Mucosa of stomach (tissue), 1 donor: ENCODE data around the gene RIPOR1.
"Not testable (repeated sequence)": the region's sequence is repeated elsewhere in the genome, so short reads cannot be mapped to it uniquely, and the experiment has no call there.

ENCODE experiments used
- H3K27me3 ChIP-seq: one replicate; pipeline ENCODE4 v1.7.0; 2013; ENCODE audit warnings: mild to moderate bottlenecking, low read length; ENCODE audit not compliant: control insufficient read depth, insufficient read depth
- H3K36me3 ChIP-seq: one replicate; pipeline ENCODE4 v1.7.0; 2013; ENCODE audit warnings: low read length; ENCODE audit not compliant: control insufficient read depth, insufficient read depth
- H3K4me1 ChIP-seq: one replicate; pipeline ENCODE4 v1.7.0; 2013; ENCODE audit warnings: mild to moderate bottlenecking, low read length; ENCODE audit not compliant: control insufficient read depth, insufficient read depth
- H3K4me3 ChIP-seq: one replicate; pipeline ENCODE4 v1.7.0; 2013; ENCODE audit warnings: low read length
- H3K9ac ChIP-seq: one replicate; pipeline ENCODE4 v1.7.0; 2013; ENCODE audit warnings: mild to moderate bottlenecking, low read length, moderate library complexity
- H3K9me3 ChIP-seq: one replicate; pipeline ENCODE4 v1.7.0; 2013; ENCODE audit warnings: mild to moderate bottlenecking, low read length, moderate library complexity; ENCODE audit not compliant: control insufficient read depth
- donor health status: Pancreatic carcinoma.

Gene RIPOR1, protein sequence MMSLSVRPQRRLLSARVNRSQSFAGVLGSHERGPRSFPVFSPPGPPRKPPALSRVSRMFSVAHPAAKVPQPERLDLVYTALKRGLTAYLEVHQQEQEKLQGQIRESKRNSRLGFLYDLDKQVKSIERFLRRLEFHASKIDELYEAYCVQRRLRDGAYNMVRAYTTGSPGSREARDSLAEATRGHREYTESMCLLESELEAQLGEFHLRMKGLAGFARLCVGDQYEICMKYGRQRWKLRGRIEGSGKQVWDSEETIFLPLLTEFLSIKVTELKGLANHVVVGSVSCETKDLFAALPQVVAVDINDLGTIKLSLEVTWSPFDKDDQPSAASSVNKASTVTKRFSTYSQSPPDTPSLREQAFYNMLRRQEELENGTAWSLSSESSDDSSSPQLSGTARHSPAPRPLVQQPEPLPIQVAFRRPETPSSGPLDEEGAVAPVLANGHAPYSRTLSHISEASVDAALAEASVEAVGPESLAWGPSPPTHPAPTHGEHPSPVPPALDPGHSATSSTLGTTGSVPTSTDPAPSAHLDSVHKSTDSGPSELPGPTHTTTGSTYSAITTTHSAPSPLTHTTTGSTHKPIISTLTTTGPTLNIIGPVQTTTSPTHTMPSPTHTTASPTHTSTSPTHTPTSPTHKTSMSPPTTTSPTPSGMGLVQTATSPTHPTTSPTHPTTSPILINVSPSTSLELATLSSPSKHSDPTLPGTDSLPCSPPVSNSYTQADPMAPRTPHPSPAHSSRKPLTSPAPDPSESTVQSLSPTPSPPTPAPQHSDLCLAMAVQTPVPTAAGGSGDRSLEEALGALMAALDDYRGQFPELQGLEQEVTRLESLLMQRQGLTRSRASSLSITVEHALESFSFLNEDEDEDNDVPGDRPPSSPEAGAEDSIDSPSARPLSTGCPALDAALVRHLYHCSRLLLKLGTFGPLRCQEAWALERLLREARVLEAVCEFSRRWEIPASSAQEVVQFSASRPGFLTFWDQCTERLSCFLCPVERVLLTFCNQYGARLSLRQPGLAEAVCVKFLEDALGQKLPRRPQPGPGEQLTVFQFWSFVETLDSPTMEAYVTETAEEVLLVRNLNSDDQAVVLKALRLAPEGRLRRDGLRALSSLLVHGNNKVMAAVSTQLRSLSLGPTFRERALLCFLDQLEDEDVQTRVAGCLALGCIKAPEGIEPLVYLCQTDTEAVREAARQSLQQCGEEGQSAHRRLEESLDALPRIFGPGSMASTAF

DNA sequence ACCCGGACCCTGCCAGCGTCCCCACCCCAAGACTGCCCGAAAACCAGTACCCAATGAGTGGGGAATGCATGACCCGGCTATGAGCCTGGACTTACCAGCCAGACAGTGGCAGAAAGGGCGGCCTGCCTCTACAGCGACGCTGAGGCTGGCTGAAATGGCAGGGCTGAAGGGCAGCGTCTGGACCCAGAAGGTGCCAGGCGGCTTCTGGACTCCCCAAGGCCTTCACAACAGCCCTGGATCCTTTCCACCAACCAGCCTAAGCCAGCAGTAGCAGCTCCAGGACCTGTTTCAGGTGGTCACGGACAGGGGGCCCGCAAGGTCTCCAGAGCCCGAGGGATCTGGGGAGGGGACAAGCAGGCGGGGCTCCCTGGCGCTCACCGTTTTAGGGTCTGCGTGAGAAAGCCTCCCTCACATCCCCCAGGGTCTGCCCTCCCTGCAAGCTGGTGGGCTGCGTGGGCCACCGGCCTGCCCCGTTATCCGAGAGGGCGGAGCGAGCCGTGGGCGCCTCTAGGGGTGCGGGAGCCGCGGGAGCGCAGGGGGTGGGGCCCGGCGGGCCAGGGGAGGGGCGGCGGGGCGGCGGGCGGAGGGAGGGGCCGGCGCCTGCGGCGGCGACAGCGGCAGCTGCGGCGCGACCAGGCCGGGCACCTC, at the start of gene RIPOR1:
TSS of gene RIPOR1 (plus strand) at position 608 of the 648 bp plus-strand sequence. CDS start 9,618 bp downstream, outside the sequence.
- Histone ChIP-seq H3K9me3 (no peaks in the 10 kb centered on the region), H3K4me1 (peaks cover 32% of the 10 kb centered on the region), H3K9ac (peak within 1 kb of the TSS; percentile 72), H3K36me3 (no peaks in the 10 kb centered on the region), H3K27me3 (peaks cover 19% of the 10 kb centered on the region), H3K4me3 (peak within 1 kb of the TSS; percentile 40)

DNA sequence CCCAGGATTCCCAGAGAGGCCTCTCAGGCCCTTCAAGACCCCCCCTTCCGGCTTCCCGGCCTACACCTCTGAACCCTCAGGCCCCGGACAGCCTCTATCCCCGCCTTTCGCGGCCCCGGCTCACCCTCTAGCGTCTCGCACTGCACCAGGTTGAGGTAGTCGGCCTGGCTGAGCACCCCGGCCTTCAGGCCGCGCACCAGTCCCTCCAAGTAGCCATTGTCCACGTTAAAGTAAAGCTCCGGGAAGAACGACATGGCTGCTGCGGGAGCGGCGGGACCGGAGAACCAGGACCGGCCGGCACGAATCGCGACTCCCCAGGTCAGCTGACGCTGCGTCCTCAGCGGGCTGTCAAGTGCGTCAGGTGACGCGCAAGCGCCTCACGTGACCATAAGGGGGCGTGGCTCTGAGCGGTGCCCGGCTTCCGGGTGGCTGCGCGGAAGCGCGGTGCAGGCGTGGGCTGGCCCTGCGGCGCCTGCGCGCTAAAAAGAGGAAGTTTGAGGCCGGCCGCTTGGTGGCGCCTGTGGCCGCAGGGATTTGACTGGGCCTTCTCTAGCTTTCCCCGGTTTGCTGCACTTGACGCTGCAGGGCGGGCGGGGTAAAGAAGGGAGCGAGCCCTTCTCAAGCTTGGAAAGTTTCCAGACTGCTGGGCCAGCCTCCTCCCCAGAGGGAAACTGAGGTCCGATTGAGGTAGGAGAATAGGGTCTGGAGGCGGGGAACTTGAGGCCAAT, 47.6 kb upstream of the RIPOR1 start, which contains the start of gene ATP6V0D1:
TSS of gene ATP6V0D1 (minus strand) at position 325 of the 728 bp plus-strand sequence. CDS start at position 254, 71 bp downstream.
- Histone ChIP-seq H3K9ac (peak within 1 kb of the TSS; percentile 91), H3K9me3 (no peaks in the 10 kb centered on the region), H3K27me3 (no peaks in the 10 kb centered on the region), H3K4me3 (peak within 1 kb of the TSS; percentile 91), H3K4me1 (peaks cover 30% of the 10 kb centered on the region), H3K36me3 (no peaks in the 10 kb centered on the region)

DNA sequence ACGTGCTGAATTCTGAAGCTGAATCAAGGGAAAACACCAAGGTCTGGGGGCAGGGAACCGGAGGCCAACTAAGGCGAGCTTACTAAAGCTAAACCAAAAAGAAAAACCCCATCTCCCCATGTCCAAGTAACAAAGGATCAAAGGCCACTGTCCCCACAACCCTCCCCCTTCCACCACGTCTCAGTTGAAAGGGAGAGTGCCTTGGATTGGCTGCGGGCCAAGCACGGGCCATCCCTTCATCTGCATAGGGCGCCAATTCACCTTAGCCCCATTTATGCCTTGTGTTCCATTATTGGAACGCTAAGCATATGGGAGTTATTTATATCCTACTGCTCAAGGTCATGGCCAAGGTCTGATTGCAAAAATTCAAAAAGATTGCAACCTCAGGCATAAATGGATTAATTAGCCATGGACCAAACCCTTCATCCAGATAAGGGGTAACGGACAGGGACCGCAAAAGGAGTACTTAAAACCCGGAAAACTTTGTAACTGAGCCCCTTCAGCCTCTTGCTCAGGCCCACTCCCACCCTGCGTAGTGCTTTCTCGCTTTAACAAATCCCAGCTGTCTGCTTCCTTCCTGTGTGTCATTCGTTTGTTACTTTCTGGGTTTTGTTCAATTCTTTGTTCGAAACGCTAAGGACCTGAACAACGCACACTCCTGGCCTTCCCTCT, 46.9 kb upstream of the RIPOR1 start:
- Histone ChIP-seq H3K27me3 (no peaks in the 10 kb centered on the region), H3K36me3 (no peaks in the 10 kb centered on the region), H3K4me1 (peaks cover 30% of the 10 kb centered on the region), H3K4me3 (peak overlapping the region; percentile 84), H3K9ac (peak overlapping the region; percentile 91), H3K9me3 (no peaks in the 10 kb centered on the region)

DNA sequence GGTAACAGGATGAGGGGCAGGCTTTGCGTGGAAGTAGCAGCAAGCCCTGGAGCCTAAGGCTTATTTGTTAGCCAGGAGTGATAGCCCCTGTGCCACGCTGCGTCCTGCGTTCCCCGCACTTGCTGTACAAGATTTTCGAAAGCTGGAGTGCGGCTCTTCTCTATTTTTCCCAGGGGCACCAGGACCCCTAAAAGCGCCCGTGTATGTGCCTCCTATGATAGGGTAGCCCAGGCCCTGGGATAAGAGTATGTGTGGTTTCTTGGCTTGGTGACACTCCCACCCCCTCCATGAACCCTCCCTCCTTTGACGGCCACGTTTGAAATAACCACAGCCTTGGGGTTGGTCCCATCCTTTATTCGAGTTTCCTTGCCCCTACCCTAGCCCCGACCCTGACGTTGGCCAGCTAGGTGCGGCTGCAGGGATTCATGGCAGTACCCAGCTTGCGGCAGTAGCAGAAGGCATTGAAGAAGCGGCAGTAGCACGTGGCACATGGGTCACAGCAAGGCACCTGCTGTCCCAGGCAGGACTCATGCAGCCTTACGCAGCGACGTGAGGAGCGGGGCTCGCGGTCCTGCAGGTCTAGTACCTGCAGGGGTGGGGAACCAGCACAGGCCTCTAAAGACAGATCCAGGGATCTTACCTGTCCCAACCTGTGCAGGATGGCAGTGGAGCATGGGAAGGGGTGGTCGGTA, 46.2 kb upstream of the RIPOR1 start:
- peak overlapping the region; percentile 91 for H3K9ac ChIP-seq
- H3K27me3 ChIP-seq = no peaks in the 10 kb centered on the region
- no peaks in the 10 kb centered on the region for H3K36me3 ChIP-seq
- peak overlapping the region; percentile 84 for H3K4me3 ChIP-seq
- no peaks in the 10 kb centered on the region for H3K9me3 ChIP-seq
- H3K4me1 ChIP-seq = peaks cover 30% of the 10 kb centered on the region

DNA sequence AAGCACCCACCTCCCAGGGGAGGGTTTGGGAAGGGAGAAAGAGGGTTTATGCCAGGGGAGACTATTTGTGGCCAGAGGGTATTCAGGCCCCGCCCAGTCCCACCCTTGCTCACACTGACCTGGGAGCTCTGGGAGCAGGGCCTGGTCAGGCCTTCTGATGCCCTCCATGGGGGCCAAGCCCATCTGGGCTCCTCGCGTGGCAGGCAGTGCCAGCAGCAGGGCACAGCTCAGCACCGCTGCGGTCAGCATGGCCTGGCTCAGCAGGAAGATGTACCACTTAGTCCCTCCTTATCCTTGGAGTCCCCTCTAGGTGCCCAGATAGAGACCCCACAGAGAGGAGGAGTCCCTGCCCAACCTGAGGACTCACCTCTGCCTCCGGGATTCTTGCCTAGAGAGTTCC, 45.5 kb upstream of the RIPOR1 start, which contains the start of gene AGRP:
TSS of gene AGRP (minus strand) at position 398 of the 400 bp plus-strand sequence. CDS start at position 249, 149 bp downstream.
- H3K4me1 ChIP-seq = peaks cover 28% of the 10 kb centered on the region
- H3K36me3 ChIP-seq = no peaks in the 10 kb centered on the region
- H3K9ac ChIP-seq = peak within 1 kb of the TSS; percentile 91
- H3K27me3 ChIP-seq = no peaks in the 10 kb centered on the region
- H3K4me3 ChIP-seq = no peak within 1 kb of the TSS
- H3K9me3 ChIP-seq = no peaks in the 10 kb centered on the region

DNA sequence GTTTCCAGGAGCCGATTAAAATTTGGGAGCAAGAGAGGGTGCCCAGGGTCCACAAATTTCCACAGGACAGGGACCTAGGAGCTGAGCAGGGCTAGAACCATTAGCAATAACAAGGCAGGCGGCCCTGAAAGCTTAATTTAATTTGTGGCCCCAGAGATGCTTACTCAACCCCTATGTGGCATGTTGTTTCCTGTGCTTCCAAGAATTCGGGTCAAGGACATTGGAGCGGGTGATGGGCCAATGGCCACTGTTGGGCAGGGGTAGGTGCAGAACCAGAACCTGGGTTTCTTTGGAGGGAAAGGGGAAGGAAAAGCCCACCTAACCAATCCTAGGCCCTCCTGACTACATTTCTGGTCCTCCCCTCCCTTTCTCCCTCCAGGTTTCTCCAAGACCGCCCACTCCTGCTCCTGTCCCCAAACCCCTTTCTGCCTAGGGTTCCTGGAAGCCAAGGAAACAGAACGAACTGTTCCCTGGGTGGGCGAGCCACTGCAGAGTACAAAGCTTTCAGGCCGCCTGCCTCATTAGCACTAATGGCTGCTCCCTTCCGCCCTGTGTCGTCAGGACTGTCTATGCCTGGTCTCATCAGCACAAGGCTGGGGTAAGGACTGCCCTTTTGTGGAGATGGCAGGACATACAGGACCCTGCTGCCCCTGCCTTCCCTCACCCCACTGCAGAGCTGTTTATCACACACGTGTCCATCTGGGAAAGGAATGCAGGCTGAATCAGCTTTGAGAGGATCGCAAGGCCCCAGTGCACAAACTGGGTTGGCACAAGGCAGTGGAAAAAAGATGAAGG, 44.7 kb upstream of the RIPOR1 start:
- H3K4me1 ChIP-seq = peaks cover 26% of the 10 kb centered on the region
- no peak overlapping the region for H3K9ac ChIP-seq
- H3K9me3 ChIP-seq = no peaks in the 10 kb centered on the region
- H3K4me3 ChIP-seq = no peak overlapping the region
- H3K36me3 ChIP-seq = no peaks in the 10 kb centered on the region
- no peaks in the 10 kb centered on the region for H3K27me3 ChIP-seq

DNA sequence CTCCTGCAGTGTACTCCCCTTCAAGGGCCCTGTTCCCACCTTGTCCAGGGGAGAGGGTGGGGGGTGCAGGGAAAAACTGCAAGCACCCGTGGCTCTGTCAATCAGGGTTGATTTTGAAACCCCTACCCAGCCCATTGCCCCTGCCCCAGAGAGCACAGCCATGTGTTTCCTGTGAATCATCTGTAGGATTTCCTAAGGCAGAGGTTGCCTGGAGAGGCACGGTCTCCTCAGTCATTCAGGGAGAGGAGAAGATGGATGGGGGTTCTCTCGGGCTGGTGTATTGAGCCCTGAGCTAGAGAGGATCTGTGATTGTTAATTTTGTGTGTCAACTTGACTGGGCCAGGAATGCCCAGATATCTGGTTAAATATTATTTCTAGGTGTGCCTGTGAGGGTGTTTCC, 41.8 kb upstream of the RIPOR1 start:
- Histone ChIP-seq H3K4me1 (peaks cover 16% of the 10 kb centered on the region), H3K9ac (no peak overlapping the region), H3K9me3 (no peaks in the 10 kb centered on the region), H3K36me3 (no peaks in the 10 kb centered on the region), H3K4me3 (no peak overlapping the region), H3K27me3 (no peaks in the 10 kb centered on the region)

DNA sequence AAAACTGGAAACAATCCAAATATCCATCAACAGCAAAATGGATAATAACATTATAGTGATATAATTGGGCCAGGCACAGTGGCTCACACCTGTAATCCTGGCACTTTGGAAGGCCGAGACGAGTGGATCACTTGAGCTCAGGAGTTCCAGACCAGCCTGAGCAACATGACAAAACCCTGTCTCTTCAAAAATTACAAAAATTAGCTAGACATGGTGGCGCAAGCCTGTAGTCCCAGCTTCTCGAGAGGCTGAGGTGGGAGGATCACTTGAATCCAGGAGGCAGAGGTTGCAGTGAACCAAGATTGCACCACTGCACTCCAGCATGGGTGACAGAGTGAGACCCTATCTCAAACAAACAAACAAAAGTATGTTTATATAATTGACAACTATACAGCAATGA, 41.1 kb upstream of the RIPOR1 start:
- H3K4me1 ChIP-seq, H3K9ac ChIP-seq, H3K4me3 ChIP-seq: not testable (repeated sequence)

DNA sequence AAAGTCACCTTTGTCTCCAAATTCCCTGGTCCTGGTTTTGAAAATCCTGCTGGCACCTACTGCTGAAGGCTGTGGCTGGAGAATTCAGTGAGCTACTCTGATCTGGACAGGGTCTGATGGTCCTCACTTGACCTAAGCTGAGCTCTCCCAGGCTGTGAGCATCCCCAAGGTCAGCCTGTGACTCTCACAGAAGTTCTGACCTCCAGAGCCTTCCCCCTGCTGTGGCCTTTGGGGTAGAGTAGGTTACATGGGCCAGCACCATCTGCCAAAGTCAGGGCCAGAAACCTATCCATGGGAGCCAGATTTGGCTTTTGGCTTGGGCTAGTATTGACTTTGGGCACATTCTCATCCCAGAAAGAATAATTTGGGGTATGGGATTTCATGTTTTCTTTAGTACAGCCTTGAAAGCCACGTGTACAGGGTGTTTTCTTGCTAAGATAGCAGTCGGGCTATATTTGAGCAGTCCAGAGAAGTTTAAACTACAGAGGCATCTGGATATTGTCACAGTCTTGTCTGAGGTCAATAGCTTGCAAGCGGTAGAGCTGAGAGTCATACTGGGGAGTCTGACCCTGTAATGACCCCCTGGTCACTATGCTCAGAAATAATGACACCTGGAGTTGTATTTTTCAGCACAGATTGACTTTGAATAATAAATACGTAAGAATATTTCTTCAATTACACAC, 39.1 kb upstream of the RIPOR1 start:
- H3K9ac ChIP-seq = no peak overlapping the region

More for the DNA sequence above, 41.1 kb upstream of the RIPOR1 start:
- H3K9me3 ChIP-seq, H3K36me3 ChIP-seq, H3K27me3 ChIP-seq: not testable (repeated sequence)

More for the DNA sequence above, 39.1 kb upstream of the RIPOR1 start:
- Histone ChIP-seq H3K27me3 (no peaks in the 10 kb centered on the region), H3K9me3 (no peaks in the 10 kb centered on the region), H3K4me3 (no peak overlapping the region), H3K36me3 (no peaks in the 10 kb centered on the region), H3K4me1 (no peaks in the 10 kb centered on the region)
